RWPE2 (cell line): Measurements from ENCODE around the gene MAEA.

Experiments used
- ATAC-seq: fragments of 200-7000 bp; cut with Tn5 transposase; 3 replicates; pipeline ENCODE4 v1.9.1; 2021; ENCODE audit warnings: low read depth
- DNase-seq: peaks from one replicate; pipeline ENCODE4 v3.0.0-alpha.2; 2020; ENCODE audit warnings: low spot score
- H3K27ac ChIP-seq: fragments of 450-650 bp; 2 replicates; pipeline ENCODE4 v1.5.1; 2017; ENCODE audit warnings: mild to moderate bottlenecking; ENCODE audit not compliant: poor library complexity, severe bottlenecking
- H3K27me3 ChIP-seq: fragments of 250-450 bp; sonication (Bioruptor Pico); 2 replicates; pipeline ENCODE4 v1.5.1; 2021; ENCODE audit warnings: mild to moderate bottlenecking, moderate library complexity; ENCODE audit not compliant: insufficient read depth, poor library complexity, severe bottlenecking
- H3K36me3 ChIP-seq: fragments of 250-450 bp; sonication (Bioruptor Pico); 2 replicates; pipeline ENCODE4 v1.5.1; 2020; ENCODE audit warnings: low read depth, mild to moderate bottlenecking, moderate library complexity
- H3K4me1 ChIP-seq: fragments of 250-450 bp; sonication (Bioruptor Pico); 2 replicates; pipeline ENCODE4 v1.5.1; 2021; ENCODE audit warnings: mild to moderate bottlenecking, moderate library complexity; ENCODE audit not compliant: insufficient read depth, poor library complexity, severe bottlenecking
- H3K4me3 ChIP-seq: fragments of 250-450 bp; sonication (Bioruptor Pico); 2 replicates; pipeline ENCODE4 v1.5.1; 2021; ENCODE audit warnings: mild to moderate bottlenecking, moderate library complexity; ENCODE audit not compliant: severe bottlenecking
- H3K9me3 ChIP-seq: fragments of 250-450 bp; sonication (Bioruptor Pico); 2 replicates; pipeline ENCODE4 v1.5.1; 2021; ENCODE audit warnings: mild to moderate bottlenecking, moderate library complexity; ENCODE audit not compliant: severe bottlenecking
- TF ChIP-seq, protein P1 (sequence below): fragments of 450-650 bp; IDR thresholded peaks from one replicate; pipeline ENCODE4 v1.5.1; 2017; ENCODE audit warnings: mild to moderate bottlenecking, moderate library complexity; ENCODE audit not compliant: poor library complexity, severe bottlenecking

Gene MAEA

DNA sequence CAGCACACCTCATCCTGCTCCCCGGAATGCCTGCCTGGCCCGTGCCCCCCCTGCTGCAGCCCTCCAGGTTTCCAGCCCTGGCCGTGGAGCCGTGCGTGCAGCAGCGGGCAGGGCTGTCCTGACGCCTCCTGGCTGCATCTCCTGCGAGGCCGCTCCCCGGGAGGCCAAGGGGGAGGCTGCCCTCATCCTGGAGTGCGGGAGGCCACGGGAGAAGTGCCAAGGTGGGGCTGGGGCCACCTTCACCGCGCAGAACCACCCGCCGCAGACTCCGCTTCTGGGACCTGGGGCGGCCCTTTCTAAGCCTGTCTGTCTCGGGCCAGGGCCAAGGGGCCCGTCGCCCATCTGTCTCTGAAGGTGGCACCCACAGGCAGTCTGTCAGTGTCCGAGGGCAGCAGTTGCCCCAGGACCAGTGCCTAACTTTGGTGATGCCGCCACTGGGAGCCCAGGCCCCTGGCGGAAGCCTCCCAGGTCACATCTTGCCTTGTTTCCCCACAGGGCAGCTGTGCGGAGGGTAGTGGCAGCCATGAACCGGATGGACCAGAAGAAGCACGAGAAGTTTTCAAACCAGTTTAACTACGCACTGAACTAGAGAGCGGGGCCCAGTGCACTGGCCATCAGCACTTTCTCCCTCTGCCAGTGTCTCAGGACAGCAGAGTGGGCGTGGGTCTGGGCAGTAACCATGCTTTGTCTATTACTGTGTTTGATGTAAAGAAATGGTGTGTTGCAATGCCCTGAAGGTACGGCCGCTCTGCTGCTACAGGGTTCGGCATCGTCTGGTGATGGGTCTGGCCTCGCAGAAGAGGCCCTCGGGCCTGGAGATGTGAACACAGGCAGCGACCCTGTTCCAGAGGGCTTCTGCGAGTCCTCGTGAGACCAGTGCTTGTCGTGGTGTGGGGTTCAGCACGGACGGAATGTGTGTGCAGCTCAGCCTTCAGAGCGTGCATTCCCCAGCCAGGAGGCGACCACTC, 96.0 kb downstream of the MAEA start:
- peaks cover 5% of the 10 kb centered on the region for H3K9me3 ChIP-seq
- no peaks in the 10 kb centered on the region for H3K27me3 ChIP-seq
- peaks cover 9% of the 10 kb centered on the region; the same call in 1 of the 2 replicates for H3K36me3 ChIP-seq
- DNase-seq (peak; percentile 51), ATAC-seq (no peak; the same call in 2 of the 3 replicates)
- no peak overlapping the region for H3K4me3 ChIP-seq
- TF ChIP-seq, protein P1, sequence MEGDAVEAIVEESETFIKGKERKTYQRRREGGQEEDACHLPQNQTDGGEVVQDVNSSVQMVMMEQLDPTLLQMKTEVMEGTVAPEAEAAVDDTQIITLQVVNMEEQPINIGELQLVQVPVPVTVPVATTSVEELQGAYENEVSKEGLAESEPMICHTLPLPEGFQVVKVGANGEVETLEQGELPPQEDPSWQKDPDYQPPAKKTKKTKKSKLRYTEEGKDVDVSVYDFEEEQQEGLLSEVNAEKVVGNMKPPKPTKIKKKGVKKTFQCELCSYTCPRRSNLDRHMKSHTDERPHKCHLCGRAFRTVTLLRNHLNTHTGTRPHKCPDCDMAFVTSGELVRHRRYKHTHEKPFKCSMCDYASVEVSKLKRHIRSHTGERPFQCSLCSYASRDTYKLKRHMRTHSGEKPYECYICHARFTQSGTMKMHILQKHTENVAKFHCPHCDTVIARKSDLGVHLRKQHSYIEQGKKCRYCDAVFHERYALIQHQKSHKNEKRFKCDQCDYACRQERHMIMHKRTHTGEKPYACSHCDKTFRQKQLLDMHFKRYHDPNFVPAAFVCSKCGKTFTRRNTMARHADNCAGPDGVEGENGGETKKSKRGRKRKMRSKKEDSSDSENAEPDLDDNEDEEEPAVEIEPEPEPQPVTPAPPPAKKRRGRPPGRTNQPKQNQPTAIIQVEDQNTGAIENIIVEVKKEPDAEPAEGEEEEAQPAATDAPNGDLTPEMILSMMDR: no peak
- H3K4me1 ChIP-seq: no peaks in the 10 kb centered on the region
- H3K27ac ChIP-seq: no peak overlapping the region
